H9 (cell line): ENCODE measurements around the gene AEBP2. TPM values are rescaled to one million over a fixed set of nuclear protein-coding genes. Genes with fewer than 3 reads are reported as not detected.

Experiments used
- DNase-seq: peaks from one replicate; pipeline ENCODE4 v3.0.0-alpha.2; 2017
- H2AFZ ChIP-seq: one replicate; pipeline ENCODE4 v1.6.1; 2013; ENCODE audit warnings: mild to moderate bottlenecking, low read length, control low read depth, moderate library complexity
- H2AK5ac ChIP-seq: 2 replicates; pipeline ENCODE4 v1.6.1; 2013; ENCODE audit warnings: low read length, control low read depth, mixed read lengths; ENCODE audit not compliant: insufficient read length
- H2BK120ac ChIP-seq: one replicate; pipeline ENCODE4 v1.6.1; 2013; ENCODE audit warnings: low read depth, mild to moderate bottlenecking, low read length, control low read depth, inconsistent platforms; ENCODE audit not compliant: poor library complexity, severe bottlenecking
- H2BK12ac ChIP-seq: 2 replicates; pipeline ENCODE4 v1.6.1; 2013; ENCODE audit warnings: low read length, control low read depth, mixed read lengths, low read depth; ENCODE audit not compliant: insufficient read length
- H2BK15ac ChIP-seq: 2 replicates; pipeline ENCODE4 v1.6.1; 2013; ENCODE audit warnings: low read depth, low read length, control low read depth
- H2BK20ac ChIP-seq: one replicate; pipeline ENCODE4 v1.6.1; 2013; ENCODE audit warnings: low read depth, mild to moderate bottlenecking, low read length, control low read depth, inconsistent platforms; ENCODE audit not compliant: poor library complexity, severe bottlenecking
- H2BK5ac ChIP-seq: 2 replicates; pipeline ENCODE4 v1.6.1; 2013; ENCODE audit warnings: low read length, control low read depth, mixed read lengths; ENCODE audit not compliant: insufficient read length
- H3K14ac ChIP-seq: 2 replicates; pipeline ENCODE4 v1.6.1; 2013; ENCODE audit warnings: low read length, control low read depth; ENCODE audit not compliant: insufficient read depth
- H3K18ac ChIP-seq: 2 replicates; pipeline ENCODE4 v1.6.1; 2013; ENCODE audit warnings: low read depth, mild to moderate bottlenecking, mixed read lengths, low read length, control low read depth; ENCODE audit not compliant: insufficient read length
- H3K23ac ChIP-seq: 2 replicates; pipeline ENCODE4 v1.6.1; 2013; ENCODE audit warnings: low read length, control low read depth, mixed read lengths, low read depth; ENCODE audit not compliant: insufficient read length
- H3K23me2 ChIP-seq: 2 replicates; pipeline ENCODE4 v1.6.1; 2013; ENCODE audit warnings: low read depth, mild to moderate bottlenecking, mixed read lengths, low read length, control low read depth; ENCODE audit not compliant: insufficient read length, poor library complexity, severe bottlenecking
- H3K27ac ChIP-seq: 2 replicates; pipeline ENCODE4 v1.5.1; 2013; ENCODE audit warnings: low read length, control low read depth, mixed read lengths, low read depth; ENCODE audit not compliant: insufficient read length
- H3K27me3 ChIP-seq: 2 replicates; pipeline ENCODE4 v1.6.1; 2013; ENCODE audit warnings: low read length, control low read depth, inconsistent platforms; ENCODE audit not compliant: insufficient read depth
- H3K4ac ChIP-seq: 2 replicates; pipeline ENCODE4 v1.6.1; 2013; ENCODE audit warnings: low read depth, mild to moderate bottlenecking, control low read depth, inconsistent platforms, low read length, moderate library complexity
- H3K4me1 ChIP-seq: 2 replicates; pipeline ENCODE4 v1.6.1; 2013; ENCODE audit warnings: low read length, control low read depth, inconsistent platforms; ENCODE audit not compliant: insufficient read depth
- H3K4me2 ChIP-seq: 2 replicates; pipeline ENCODE4 v1.6.1; 2013; ENCODE audit warnings: low read length, control low read depth, mixed read lengths; ENCODE audit not compliant: insufficient read length, insufficient read depth
- H3K56ac ChIP-seq: 2 replicates; pipeline ENCODE4 v1.6.1; 2013; ENCODE audit warnings: low read depth, mild to moderate bottlenecking, mixed read lengths, low read length, control low read depth; ENCODE audit not compliant: insufficient read length
- H3K79me1 ChIP-seq: 2 replicates; pipeline ENCODE4 v1.6.1; 2013; ENCODE audit warnings: low read depth, mild to moderate bottlenecking, moderate library complexity, low read length, control low read depth, inconsistent platforms; ENCODE audit not compliant: insufficient read depth, poor library complexity, severe bottlenecking
- H3K79me2 ChIP-seq: 2 replicates; pipeline ENCODE4 v1.6.1; 2013; ENCODE audit warnings: low read length, control low read depth, inconsistent platforms; ENCODE audit not compliant: insufficient read depth
- H3K9ac ChIP-seq: 2 replicates; pipeline ENCODE4 v1.6.1; 2013; ENCODE audit warnings: low read length, control low read depth, mixed read lengths; ENCODE audit not compliant: insufficient read length; ENCODE audit errors: extremely low read depth
- H3K9me3 ChIP-seq: one replicate; pipeline ENCODE4 v1.6.1; 2013; ENCODE audit warnings: low read depth, low read length, inconsistent platforms; ENCODE audit not compliant: control insufficient read depth
- H3T11ph ChIP-seq: one replicate; pipeline ENCODE4 v1.6.1; 2013; ENCODE audit warnings: mild to moderate bottlenecking, low read length, control low read depth, inconsistent platforms
- H4K20me1 ChIP-seq: one replicate; pipeline ENCODE4 v1.6.1; 2013; ENCODE audit not compliant: control insufficient read depth, insufficient read length, insufficient read depth
- H4K5ac ChIP-seq: 2 replicates; pipeline ENCODE4 v1.6.1; 2013; ENCODE audit warnings: low read depth, mild to moderate bottlenecking, mixed read lengths, low read length, control low read depth; ENCODE audit not compliant: insufficient read length
- H4K8ac ChIP-seq: replicated peaks from 2 replicates; pipeline ENCODE4 v1.6.1; 2013; ENCODE audit warnings: low read length, control low read depth, mixed read lengths, low read depth; ENCODE audit not compliant: insufficient read length
- H4K91ac ChIP-seq: 2 replicates; pipeline ENCODE4 v1.6.1; 2013; ENCODE audit warnings: low read depth, mild to moderate bottlenecking, moderate library complexity, mixed read lengths, low read length, control low read depth; ENCODE audit not compliant: insufficient read length
- H3K27ac Mint-ChIP-seq, 3 experiments: 2 replicates in 2 of 3; 3 replicates in 1 of 3; pipeline ENCODE4 v1.8.0; 2020 to 2021; ENCODE audit warnings: mixed read lengths in 3 of 3, mild to moderate bottlenecking in 1 of 3, moderate library complexity in 1 of 3
- H3K27me3 Mint-ChIP-seq: 2 replicates; pipeline ENCODE4 v1.8.0; 2021; ENCODE audit warnings: low read depth, mild to moderate bottlenecking, moderate library complexity, mixed read lengths
- H3K36me3 Mint-ChIP-seq, 3 experiments: 2 replicates in 2 of 3; 3 replicates in 1 of 3; pipeline ENCODE4 v1.8.0; 2020 to 2021; ENCODE audit warnings: low read depth in 3 of 3, mixed read lengths in 3 of 3; ENCODE audit not compliant: insufficient read depth in 1 of 3
- H3K4me1 Mint-ChIP-seq, 2 experiments: 2 replicates each; pipeline ENCODE4 v1.8.0; 2020; ENCODE audit warnings: mixed read lengths in 2 of 2
- H3K4me3 Mint-ChIP-seq, 2 experiments: 2 replicates in 1 of 2; 3 replicates in 1 of 2; pipeline ENCODE4 v1.8.0; 2020 to 2021; ENCODE audit warnings: mild to moderate bottlenecking in 2 of 2, mixed read lengths in 2 of 2, moderate library complexity in 1 of 2
- H3K9me3 Mint-ChIP-seq, 2 experiments: 2 replicates in 1 of 2; 3 replicates in 1 of 2; pipeline ENCODE4 v1.8.0; 2020; ENCODE audit warnings: mild to moderate bottlenecking in 2 of 2, mixed read lengths in 2 of 2, moderate library complexity in 1 of 2
- WGBS: extraction: QIAGEN DNeasy Blood & Tissue Kit; methylation state at CpG from one replicate; pipeline ENCODE4 v1.1.7; 2013; ENCODE audit warnings: missing lambda C conversion rate, low lambda C conversion rate, mixed read lengths; ENCODE audit not compliant: insufficient read length; ENCODE audit errors: extremely low coverage; 5-methylcytosine and 5-hydroxymethylcytosine counted together
- total RNA-seq: library from RNA; stranded (reverse); gene quantifications from 2 replicates; pipeline ENCODE4 v1.2.1, GENCODE V29; 2021
- TF ChIP-seq, protein P1 (sequence below): fragments of 200-600 bp; sonication (generic); conservative IDR thresholded peaks from 3 replicates; pipeline ENCODE4 v1.8.0; 2021; ENCODE audit warnings: antibody characterized with exemption, mild to moderate bottlenecking

Gene AEBP2
- total RNA-seq, 1 experiment from 2014 or later = 82.8 TPM

- TF ChIP-seq, protein P1, sequence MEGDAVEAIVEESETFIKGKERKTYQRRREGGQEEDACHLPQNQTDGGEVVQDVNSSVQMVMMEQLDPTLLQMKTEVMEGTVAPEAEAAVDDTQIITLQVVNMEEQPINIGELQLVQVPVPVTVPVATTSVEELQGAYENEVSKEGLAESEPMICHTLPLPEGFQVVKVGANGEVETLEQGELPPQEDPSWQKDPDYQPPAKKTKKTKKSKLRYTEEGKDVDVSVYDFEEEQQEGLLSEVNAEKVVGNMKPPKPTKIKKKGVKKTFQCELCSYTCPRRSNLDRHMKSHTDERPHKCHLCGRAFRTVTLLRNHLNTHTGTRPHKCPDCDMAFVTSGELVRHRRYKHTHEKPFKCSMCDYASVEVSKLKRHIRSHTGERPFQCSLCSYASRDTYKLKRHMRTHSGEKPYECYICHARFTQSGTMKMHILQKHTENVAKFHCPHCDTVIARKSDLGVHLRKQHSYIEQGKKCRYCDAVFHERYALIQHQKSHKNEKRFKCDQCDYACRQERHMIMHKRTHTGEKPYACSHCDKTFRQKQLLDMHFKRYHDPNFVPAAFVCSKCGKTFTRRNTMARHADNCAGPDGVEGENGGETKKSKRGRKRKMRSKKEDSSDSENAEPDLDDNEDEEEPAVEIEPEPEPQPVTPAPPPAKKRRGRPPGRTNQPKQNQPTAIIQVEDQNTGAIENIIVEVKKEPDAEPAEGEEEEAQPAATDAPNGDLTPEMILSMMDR = no peak
- no peak overlapping the region for H2AFZ ChIP-seq
- H4K5ac ChIP-seq = no peak overlapping the region
- no peak overlapping the region for H2BK12ac ChIP-seq
- no peak overlapping the region for H4K91ac ChIP-seq
- H3K23me2 ChIP-seq = no peaks in the 10 kb centered on the region
- H4K20me1 ChIP-seq = no peaks in the 10 kb centered on the region
- no peak overlapping the region for H3K4me3 Mint-ChIP-seq
- peaks cover 2% of the 10 kb centered on the region; the same call in 1 of the 2 replicates for H3K4me1 ChIP-seq
- H3K18ac ChIP-seq = no peak overlapping the region
- H2BK5ac ChIP-seq = no peak overlapping the region
- no peaks in the 10 kb centered on the region for H3K79me1 ChIP-seq
- H3K27ac Mint-ChIP-seq = peak overlapping the region; percentile 29 to 98 (median 92); a peak in 5 of 7 replicates
- no peak overlapping the region for H2BK120ac ChIP-seq
- H3K56ac ChIP-seq = no peak overlapping the region
- no peak overlapping the region for H3K4ac ChIP-seq
- no peak overlapping the region for H2BK15ac ChIP-seq
- H3K27me3 Mint-ChIP-seq = no peaks in the 10 kb centered on the region; the same call in 1 of the 2 replicates
- H3K9me3 Mint-ChIP-seq = no peaks in the 10 kb centered on the region
- H3K14ac ChIP-seq = no peak overlapping the region
- no peak overlapping the region for H3K27ac ChIP-seq
- H3K36me3 Mint-ChIP-seq = no peaks in the 10 kb centered on the region
- no peak overlapping the region for H3K23ac ChIP-seq
- no peaks in the 10 kb centered on the region for H3K79me2 ChIP-seq
- H3K9ac ChIP-seq = no peak overlapping the region
- H3K27me3 ChIP-seq = no peaks in the 10 kb centered on the region
- no CpG with 5 or more reads among the region's 3 CpGs for WGBS
- H3K9me3 ChIP-seq = no peaks in the 10 kb centered on the region
- H4K8ac ChIP-seq = no peak overlapping the region
- H3K4me1 Mint-ChIP-seq = peaks cover 39 to 41% of the 10 kb centered on the region in 2 experiments
- no peak overlapping the region for H2AK5ac ChIP-seq
- DNase-seq = no peak
- H2BK20ac ChIP-seq = no peak overlapping the region
- no peak overlapping the region for H3K4me2 ChIP-seq
- no peak overlapping the region for H3T11ph ChIP-seq
Observed at GRCh38 chr12:19409376-19409775, 29.9 kb upstream of the AEBP2 start.
